ENCODE results near the gene ATG101.
"Not testable (repeated sequence)": the region's sequence is repeated elsewhere in the genome, so short reads cannot be mapped to it uniquely, and the experiment has no call there.

The ATG101 gene

DNA sequence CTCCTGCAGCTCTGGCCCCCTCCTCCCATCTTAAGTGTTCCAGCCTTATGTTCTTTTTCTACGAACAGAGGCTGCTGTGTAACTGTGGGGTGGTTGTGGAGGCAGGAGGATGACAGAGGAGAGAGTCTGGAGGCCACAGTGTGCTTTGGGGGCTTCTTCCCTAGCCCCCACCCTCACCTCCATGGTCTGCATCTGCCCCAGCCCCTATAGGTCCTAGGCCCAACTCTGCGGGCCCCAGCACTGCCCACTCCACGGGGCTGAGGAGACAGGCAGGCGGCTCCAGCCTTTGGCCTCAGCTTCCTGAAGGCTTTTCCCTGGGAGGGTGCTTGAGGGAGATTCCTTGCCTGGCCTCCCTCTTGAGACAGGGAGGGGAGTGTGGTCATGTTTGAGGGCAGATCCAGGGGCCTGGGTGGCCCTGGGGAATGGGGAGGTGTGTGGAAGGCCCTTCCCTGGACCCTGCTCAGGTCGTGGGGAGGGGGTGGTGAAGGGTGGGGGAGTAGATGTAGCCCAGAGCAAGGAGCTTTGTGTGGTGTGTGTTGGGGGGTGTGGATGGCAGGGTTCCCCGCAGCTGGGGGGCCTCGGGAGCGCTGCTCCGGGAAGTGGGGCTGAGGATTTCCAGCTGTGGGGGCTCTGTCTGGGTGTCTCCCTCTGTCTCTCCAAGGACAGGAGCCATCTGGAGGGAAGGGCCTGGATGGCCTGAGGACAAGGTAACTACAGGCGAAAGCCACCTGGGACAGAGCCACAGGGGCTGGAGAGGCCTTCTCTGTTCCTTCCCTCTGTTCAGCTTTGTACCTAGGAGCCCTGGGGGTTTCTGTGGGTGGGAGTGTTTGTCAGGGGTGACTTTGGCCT is 10.8 kb downstream of the ATG101 start:
- DNase-seq = no peak

DNA sequence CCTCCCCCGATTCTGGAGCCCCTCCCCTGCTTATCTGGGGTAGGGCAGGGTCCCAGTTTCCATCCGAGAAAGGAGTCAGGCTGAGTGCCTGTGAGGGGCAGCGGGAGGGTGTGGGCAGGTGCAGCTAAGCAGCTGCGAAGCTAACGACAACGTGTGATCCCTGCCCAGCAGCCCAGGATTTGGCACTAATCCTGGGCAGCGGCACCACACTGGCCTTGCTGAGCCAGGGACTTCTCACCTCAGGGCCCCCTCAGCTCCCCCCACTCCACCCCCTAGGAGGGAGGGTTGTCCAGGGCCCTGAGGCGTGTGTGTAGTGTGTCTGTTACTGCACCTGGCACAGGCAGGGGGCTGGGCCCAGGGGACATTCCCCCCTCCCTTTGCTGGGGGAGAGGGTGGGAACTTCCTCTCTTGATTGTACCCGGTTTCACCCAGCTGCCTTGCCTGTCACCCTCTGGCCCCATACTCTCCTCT is 11.5 kb downstream of the ATG101 start:
- no peak for DNase-seq

DNA sequence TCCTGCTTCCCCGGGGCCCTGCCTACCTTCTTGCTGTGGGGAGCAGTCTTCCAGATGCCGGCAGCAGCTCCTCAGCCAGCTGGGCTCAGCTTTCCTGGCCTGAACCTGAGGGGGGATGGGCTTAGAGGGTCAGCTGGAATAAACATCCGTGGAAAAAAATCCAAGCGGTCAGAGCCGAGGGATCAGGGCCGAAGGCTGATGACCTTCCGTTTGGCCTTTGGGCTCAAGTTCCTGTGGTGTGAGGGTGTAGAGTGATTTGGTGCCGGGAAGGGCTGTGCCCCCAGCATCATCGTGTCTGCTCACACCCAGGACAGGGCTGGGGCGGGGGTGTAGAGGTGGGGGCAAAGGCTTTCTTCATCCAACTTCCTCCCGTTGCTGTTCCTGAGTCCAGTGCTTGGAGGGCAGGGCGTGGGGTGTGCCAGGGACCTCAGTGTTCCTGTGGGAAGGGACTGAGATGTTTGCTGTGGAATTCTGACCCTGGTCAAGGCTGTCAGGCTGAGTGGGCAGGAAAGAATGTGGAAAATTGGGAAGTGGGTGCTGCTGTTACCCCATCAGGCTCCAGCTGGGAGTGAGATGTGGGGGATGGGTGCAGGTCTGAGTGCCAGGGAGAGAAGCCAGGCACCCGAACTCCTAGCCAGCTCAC is 12.4 kb downstream of the ATG101 start:
- DNase-seq = no peak

DNA sequence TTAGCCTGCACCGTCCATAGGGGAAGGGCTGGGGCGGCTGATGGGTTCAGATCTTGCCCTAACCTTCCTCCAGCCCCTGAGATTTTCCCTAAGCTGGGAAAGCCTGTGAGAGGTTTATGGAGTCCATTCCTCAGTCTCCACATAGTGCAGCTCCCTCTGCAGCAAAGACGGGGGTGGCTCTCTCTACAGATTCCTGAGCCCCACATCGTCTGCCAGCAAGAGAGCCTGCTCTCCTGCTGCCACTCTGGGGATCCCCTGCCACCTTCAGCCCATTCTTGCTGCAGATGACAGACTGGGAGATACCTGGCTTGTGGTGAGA is 12.8 kb downstream of the ATG101 start:
- DNase-seq = no peak

DNA sequence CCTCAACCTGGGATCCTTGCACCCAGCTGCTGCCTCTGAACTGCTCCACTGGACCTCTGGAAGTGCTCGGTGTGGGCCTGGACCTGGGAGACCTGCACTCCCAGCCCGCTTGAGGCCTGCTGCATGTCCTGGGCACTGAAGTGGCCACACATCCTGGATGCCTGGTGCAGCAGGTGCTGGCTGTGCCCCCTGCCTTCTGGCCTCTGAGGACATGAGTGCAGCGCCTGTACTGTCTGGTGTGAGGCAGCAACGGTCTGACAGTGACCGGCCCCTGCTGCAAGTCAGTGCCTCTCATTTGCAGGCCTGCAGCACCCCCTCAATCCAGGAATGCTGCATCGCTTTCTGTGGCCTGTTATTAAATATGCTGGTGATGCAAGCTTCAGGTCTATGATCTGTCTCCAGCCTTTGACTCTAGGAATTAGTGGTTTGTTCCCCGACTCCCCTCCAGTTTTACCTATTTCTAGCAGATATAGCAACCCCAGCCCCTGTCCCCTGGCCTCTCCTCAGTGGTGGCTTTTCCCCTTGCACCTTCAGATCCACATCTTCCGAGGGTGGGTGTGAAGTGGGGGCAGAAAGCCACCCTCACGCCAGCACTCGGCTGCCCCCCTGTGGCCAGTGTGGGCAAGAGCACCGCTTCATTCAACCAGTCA is 13.3 kb downstream of the ATG101 start:
- peak; percentile 77 for DNase-seq

DNA sequence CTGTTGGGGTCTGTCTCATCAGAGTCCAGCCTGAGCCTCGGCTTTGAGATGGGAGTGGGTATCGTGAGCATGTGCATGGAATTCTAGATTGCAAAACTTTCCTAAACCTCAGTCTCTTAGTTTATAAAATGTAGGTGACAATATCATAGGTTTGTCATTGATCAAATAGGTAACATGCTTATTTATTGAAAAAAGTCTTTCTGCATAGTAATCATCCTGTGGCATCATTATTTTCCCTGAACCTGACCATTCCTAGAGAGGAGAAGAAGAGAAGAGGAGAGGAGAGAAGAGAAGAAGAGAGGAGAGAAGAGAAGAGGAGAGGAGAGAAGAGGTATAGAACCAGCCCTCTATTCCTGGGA is 13.8 kb downstream of the ATG101 start:
- no peak for DNase-seq

DNA sequence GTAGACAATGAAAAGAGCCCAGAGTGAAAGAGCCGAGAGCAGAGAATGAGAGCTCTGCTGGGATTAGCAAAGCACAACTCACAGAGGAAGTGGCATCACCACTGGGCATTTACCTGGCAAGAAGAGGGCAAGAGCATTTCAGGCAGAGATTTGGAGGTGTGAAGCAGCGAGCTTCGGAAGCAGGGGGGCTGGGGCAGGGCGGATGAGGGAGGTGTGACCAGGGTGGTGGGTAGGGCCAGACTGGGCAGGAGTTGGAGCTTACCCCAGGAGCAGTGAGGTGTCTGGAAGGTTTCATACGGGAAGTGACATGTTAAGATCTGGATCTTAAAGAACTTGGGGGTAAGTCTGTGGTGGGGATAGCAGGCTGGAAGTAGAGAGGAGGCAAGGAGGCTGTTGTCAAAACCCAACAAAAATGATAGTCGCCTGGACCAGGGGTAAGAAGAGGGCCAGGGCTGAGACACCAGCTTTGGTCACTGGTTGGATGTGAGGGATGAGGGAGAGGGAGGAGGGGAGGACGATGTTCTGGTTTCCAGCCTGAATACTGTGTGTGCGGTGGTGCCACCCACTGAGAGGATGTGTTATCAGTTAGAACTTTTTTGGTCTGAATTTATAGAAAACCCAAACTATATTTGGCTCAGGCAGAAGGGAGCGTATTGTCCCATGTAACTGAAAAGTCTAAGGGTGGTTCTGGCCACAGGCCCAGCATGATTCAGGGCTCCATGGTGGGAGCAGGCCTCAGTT is 14.9 kb downstream of the ATG101 start:
- no peak for DNase-seq

DNA sequence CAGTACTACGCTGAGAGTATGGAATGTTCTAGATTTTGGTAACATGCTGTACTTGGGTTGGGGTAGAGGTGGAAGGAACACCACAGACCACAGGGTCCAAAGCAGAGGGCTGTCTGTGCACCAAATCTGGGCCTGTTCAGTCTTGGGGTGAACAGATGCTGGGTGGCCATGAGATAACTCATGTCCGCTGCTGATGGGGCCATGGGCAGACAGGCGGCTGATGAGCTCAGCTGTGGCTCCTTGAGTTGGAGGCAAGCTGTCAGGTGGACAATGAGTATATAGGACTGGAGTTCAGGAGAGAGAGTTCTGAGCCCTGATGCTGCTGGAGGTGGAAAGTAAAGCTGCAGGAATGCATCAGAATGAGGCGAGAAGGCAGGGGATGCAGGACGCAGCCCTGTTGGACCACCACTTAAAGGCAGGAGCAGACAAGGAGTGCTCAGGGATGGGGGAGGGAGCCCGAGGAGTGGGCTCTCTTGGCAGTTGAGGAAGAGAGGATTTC is 16.0 kb downstream of the ATG101 start:
- DNase-seq = no peak

DNA sequence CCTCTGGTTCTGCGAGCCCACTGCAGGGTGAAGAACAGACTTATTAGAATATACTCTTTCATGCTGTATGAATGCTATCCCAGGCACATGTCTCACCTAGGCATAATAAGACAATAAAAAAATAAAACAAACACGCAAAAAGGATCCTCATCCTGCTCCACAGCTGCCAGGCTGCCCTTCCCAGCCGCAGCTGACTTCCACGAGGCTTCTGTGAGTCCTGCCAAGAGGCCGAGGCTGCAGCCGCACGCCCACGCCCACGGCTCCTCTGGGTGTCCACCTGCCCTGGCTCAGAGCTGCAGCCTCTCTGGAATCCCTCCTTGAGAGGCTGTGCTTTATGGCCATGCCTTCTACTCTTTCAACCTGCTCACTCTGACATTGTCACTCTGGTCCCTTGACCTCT is 16.6 kb downstream of the ATG101 start:
- no peak for DNase-seq

DNA sequence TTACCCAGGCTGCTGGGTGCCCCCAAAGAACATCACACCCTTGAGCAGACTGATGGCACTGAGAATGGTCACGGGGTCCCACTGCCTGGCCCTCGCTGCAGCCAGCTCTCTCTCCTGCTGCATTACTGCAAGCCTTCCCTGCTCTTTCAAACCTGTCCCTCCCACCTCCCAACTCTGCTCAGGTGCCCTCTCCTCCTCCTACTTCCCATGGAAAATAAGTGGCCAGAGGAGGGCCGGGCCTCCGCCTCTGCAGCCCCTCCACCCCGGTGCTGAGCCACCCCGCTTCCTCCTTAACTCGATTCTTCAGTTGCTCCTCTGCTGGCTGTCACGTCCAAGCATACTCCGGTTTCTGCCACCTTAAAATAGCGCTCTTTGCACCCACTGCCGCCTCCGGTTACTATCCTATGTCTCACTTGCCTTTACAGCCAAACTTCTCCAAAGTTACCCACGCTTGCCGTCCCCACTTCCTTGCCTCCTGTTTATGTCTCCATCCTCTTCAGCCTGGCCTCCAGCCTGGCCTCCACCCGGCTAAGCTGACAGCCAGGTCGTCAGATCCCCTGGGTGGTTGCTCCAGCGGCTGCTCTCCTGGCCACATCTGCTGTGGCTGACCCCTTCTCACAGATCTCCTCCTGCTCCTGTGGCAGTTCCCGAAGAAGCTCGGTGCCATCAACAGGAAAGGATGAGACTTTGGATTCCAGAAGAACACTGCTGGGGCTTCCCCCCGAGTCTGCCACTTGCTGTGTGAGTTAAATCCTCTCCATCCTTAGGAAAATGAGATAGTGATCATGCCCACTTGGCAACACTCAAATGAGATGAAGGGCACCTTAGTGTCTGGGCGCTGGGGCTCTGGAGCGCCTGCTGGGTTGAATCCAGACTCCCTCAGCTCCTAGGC is 17.4 kb downstream of the ATG101 start:
- no peak for DNase-seq

DNA sequence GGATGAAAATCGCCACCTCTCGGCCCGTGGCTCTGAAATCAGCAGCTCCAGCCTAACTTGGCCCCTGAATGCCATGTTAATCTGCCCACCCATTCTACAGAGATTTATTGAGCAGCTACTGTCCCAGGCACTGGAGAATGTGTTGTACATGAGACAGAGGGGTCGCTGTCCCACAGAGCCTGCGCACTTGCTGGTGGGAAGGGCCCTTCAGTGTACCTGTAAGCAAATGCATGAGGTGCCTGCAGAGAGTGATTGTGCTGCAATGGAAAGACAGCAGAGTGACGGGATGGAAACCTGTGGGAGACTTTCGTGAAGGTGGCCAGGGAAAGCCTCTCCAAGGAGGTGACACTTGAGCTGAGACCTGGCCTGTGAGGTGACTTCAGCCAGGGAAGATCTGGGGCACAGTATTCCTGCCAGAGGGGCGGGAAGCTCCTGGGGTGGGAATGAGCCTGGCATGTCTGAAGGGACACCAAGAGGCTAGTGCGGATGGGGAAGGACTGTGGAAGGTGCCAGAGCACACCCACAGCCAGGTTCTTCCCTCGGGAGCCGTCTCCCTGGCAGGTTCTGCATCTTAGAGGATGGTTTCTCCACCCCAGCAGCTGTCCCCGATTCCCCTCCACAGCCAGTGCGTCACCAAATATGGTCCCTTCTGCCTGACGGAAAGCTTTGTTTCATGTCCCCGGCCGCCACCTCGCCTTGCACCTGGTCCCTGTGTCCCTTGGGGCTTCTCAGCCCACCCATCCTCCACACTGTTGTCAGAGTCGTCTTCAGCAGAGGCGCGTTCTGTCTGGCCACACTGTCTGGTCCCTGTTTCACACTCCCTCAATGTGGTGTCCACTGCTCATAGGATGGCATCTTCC is 18.4 kb downstream of the ATG101 start:
- DNase-seq = no peak

DNA sequence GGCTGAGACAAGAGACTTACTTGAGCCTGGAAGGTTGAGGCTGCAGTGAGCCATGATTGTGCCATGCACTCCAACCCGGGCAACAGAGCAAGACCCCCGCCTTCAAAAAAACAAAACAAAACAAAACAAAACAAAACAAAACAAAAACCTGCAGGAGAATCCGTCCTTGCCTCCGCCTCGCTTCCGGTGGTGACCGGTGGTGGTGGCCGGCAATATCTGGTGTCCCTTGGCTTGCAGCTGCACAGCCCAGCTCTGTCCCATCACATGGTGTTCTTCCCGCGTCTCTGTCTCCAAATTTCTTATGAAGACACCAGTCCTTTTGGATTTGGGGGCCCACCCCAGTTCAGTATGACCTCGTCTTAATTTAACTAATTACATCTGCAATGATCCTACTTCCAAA is 19.7 kb downstream of the ATG101 start:
- DNase-seq = no peak

DNA sequence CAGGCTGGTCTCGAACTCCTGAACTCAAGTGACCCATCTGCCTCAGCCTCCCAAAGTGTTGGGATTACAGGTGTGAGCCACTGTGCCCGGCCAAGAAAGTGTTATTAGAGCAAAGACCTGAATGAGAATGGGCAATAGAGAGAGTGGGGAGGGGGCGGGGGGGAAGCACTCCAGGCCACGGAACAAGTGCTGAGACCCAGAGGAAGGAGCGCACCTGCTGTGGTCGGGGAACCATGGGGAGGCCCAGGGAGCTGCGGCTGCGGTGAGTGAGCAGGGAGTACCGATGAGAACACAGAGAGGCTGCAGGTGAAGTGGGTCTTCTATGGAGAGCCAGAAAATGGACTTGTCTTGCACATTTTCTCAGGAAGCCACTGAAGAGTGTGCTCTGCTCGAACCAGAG is 20.5 kb downstream of the ATG101 start:
- DNase-seq = no peak

DNA sequence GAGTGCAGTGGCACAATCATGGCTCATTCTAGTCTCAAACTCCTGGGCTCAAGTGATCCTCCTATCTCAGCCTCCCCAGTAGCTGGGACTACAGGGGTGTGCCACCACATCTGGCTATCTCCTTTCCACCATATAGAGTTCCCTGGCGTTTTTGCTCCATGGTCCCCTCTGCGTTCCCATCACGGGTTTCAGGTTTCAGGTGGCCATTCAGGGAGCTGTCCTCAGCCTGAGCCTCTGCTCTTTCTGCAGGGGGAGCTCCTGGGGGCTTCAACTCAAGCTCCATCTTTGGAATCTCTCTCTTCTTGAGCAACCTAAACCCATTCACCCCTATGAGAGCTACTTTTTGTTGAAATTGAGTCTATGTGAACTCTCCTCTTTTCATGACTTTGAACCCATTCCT is 21.3 kb downstream of the ATG101 start:
- no peak for DNase-seq

DNA sequence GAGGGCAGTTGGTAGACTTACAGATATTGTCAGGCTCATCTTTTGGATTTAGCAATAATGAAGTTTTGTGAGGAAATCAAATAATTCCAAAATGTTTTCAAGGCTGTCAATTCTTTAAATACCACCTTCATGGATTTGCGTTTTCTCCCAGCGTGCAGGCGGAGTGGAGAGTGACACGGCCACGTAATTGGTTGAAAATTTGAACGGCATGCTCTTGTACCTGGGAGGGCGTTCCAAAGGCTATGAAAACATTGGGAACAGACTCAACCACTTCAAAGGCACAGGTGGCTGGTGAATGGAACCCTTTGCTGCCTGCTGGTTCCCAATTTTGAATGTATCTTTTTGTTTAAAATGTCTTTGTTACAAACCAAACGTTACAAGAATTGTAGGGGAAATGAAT is 22.1 kb downstream of the ATG101 start:
- DNase-seq = no peak

DNA sequence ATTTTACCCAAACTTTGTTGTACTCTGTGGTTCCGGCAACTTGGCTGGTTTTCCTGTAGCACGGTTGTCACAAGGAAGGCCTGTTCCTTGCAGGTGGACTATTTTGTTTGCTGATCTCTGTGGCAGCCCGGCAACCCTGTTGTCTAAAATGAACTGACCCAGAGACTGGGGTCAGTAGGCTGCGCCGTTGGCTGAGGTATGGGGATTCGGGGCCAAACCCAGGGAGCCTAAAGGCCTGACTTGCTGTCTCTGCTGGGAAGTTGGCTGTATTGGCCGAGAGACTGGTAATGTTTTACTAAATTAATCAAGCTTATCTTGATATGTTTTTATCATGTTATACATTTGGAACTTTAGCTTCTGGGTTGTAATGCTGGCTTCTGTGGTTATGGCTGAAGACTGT is 23.6 kb downstream of the ATG101 start:
- DNase-seq = no peak

DNA sequence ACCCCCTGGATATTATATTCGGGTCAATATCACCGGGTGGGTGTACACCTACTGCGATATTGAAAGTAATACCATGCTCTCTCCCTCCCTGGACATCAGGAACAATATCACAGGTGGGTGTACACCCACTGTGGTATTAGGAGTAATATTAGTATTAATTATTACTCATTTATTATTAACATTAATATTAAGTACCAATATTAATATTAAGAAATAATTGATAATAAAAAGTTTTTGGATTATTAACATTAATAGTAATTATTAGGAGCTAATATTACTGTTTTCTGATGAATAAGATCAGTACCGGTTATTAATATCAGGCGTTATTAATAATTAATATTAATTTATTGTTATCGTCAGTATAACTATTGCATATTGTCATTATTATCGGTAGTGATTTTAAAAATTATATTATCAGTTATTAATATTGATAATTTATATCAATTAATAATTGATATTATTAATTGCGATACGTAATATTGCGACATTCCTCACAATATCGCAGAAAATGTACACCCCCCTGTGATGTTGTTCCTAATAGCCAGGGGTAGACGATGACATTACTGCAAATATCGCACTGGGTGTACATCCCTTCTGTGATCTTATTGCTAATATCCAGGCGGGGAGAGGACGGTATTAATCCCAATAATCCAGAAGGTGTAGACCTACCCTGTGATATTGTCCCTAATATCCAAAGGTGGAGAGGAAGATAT is 26.7 kb downstream of the ATG101 start:
- DNase-seq = no peak

DNA sequence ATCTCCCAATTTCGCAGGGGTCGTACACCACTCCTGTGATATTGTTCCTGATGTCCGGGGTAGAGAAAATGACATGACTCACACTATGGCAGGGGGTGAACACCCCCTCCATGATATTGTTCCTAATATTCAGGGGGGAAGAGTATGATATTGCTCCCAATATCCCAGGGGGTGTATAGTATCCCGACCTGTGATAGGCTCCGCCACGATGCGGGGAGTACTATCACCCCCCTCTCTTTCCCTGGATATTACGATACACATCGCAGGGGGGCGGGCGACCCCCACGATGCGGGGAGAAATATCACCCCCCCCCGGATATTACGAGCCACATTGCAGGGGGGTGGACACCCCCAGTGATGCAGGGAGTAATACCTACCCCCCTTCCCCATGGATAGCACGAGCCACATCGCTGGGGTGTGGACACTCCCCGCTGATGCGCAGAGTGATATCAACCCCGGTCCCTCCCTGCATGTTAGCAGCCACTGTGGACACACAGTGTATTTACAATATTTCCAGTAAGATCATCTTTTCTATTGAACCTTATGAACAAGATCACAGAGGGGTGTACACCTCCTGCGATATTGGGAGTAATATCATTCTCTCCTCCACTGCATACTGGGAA is 27.4 kb downstream of the ATG101 start:
- no peak for DNase-seq

DNA sequence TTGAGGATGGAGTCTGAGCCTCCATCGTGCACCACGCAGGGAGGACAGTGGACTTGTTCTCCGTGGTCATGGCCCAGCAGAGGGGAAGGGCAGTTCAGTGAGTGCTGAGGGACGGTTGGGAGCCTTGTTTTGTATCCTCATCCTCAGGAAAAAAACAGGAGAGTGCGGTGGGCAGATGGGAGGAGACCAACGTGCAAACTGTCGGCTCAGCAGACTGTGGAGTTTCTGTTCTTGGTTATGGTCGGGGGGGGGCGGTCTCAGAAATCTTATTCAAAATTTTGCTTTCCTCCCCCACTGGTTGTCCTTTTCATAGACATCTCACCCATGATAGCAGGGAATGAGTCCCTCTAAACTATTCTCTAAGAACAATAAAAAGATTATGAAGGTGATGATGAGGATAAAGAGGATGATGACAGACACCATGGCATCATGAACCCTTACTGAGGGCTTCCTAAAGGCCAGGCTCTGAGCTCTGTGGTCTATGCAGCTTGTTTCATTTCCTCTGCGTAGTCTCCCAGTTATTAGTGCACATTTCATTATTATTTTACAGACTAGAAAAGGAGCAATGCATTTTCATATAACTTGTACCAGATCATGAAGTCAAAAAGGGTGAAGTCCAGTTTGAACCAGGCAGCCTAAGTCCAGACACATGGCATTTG is 34.8 kb downstream of the ATG101 start:
- DNase-seq = not testable (repeated sequence)

Data from activated CD4-positive, alpha-beta T cell treated with anti-CD3 and anti-CD28 coated beads for 48 hours (primary cell).